ENCODE measurements around the gene MAN2A2. TPM values are rescaled to one million over a fixed set of nuclear protein-coding genes. Genes with fewer than 3 reads are reported as not detected.
"Not testable (repeated sequence)": the region's sequence is repeated elsewhere in the genome, so short reads cannot be mapped to it uniquely, and the experiment has no call there.

Gene MAN2A2
- polyA plus RNA-seq, 3 donors: 6.6 to 318 (median 7.3) TPM

DNA sequence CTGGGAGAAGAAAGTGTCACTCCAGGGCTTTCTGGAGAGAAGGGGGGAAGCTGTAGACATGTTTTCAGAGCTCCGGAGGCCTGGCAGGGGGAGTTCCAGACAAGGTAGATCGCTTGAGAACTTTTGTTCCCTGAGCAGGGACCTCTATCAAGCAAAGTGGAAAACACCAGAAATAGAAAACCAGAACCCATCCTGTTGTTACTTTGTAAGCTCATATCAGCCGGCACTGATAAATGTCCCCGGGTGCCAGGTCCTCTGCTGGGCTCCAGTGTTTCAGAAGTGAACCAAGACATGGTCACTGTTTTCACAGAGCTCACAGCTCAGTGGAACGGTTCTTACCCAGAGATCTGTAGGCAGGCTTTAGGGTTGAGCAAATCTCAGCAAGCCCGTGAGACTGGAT lies 15.7 kb downstream of the MAN2A2 start:
- peaks cover 28% of the 10 kb centered on the region for H3K79me2 ChIP-seq (ENCODE audit: insufficient read depth, low read length)
- peaks cover 34 to 37% of the 10 kb centered on the region in 2 donors for H3K4me1 ChIP-seq (ENCODE audit: control insufficient read depth in 1 of 2, insufficient read depth in 2 of 2, low read length in 2 of 2)
- Mint-ChIP-seq H3K9me3 (no peaks in the 10 kb centered on the region), H3K4me1 (peaks cover 42% of the 10 kb centered on the region), H3K36me3 (peaks cover 63 to 77% of the 10 kb centered on the region in 2 donors), H3K4me3 (no peak overlapping the region), H3K27ac (peak overlapping the region in 3 of 7 donors; percentile 39 to 71 (median 67)), H3K27me3 (ENCODE audit: low read depth in 3 of 3) (peaks cover 0 to 2% (median 1%) of the 10 kb centered on the region in 3 donors)
- peaks cover 4% of the 10 kb centered on the region for H4K20me1 ChIP-seq (ENCODE audit: insufficient read depth, low read length)
- TF ChIP-seq CTCF (IDR thresholded peaks at IDR 0.05): no peak
- no peak overlapping the region for H2AFZ ChIP-seq (ENCODE audit: insufficient read depth, low read depth, low read length, poor library complexity, severe bottlenecking)
- intact Hi-C loops (cut with micrococcal nuclease): loop anchor here in 1 of 2 donors (10.0 kb wide), 1 partner anchor 936 kb away; the partner anchor contains the start of gene SLCO3A1
- H3K27ac ChIP-seq (ENCODE audit: low read depth in 1 of 2, low read length in 2 of 2): peak overlapping the region in 1 of 2 donors; percentile 49
- H3K27me3 ChIP-seq (ENCODE audit: control insufficient read depth in 2 of 2, insufficient read depth in 2 of 2, low read length in 2 of 2): no peaks in the 10 kb centered on the region
- H3K4me2 ChIP-seq (replicated peaks; ENCODE audit: extremely low read depth, low read length, poor library complexity, severe bottlenecking): no peak overlapping the region
- WGBS (ENCODE audit: insufficient coverage): 98% methylated on average over 4 of the region's 6 CpGs
- H3K9me3 ChIP-seq (replicated peaks in 1 of 2; ENCODE audit: control insufficient read depth in 1 of 2, insufficient read depth in 1 of 2, low read length in 2 of 2): no peaks in the 10 kb centered on the region
- H3K4me3 ChIP-seq (replicated peaks in 1 of 3; ENCODE audit: low read depth in 2 of 3, low read length in 3 of 3): no peak overlapping the region
- no peak overlapping the region for H3K9ac ChIP-seq (ENCODE audit: insufficient read depth, low read length, poor library complexity, severe bottlenecking)
- no peak for DNase-seq
- H3K36me3 ChIP-seq (replicated peaks in 1 of 2; ENCODE audit: control insufficient read depth in 1 of 2, insufficient read depth in 2 of 2, low read length in 2 of 2): peaks cover 54 to 62% of the 10 kb centered on the region in 2 donors

DNA sequence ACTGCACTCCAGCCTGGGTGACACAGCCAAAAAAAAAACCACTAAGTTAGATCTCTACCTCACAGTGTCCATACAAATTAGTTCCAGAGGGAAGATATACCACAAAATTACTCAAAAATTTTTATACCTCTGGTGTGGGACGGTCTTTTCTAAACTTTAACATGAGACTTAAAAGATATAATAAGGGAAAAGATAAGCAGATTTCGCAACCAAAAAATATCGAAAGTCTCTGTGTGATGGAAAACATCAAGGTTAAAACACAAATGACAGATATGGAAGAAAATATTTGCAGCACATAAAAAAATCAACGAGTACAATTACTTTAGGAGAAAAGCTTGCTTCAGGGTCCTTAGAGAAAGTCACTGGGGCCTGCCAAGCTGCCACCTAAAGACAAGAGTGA lies 18.8 kb downstream of the MAN2A2 start:
- Histone ChIP-seq H3K4me1 (ENCODE audit: control insufficient read depth in 1 of 2, insufficient read depth in 2 of 2, low read length in 2 of 2) (peaks cover 5 to 7% of the 10 kb centered on the region in 2 donors), H3K9me3 (replicated peaks in 1 of 2; ENCODE audit: control insufficient read depth in 1 of 2, insufficient read depth in 1 of 2, low read length in 2 of 2) (no peaks in the 10 kb centered on the region), H3K79me2 (ENCODE audit: insufficient read depth, low read length) (peaks cover 17% of the 10 kb centered on the region), H3K27ac (ENCODE audit: low read depth in 1 of 2, low read length in 2 of 2) (no peak overlapping the region), H2AFZ (ENCODE audit: insufficient read depth, low read depth, low read length, poor library complexity, severe bottlenecking) (no peak overlapping the region), H3K36me3 (replicated peaks in 1 of 2; ENCODE audit: control insufficient read depth in 1 of 2, insufficient read depth in 2 of 2, low read length in 2 of 2) (peaks cover 52 to 68% of the 10 kb centered on the region in 2 donors), H3K4me2 (replicated peaks; ENCODE audit: extremely low read depth, low read length, poor library complexity, severe bottlenecking) (no peak overlapping the region), H3K4me3 (replicated peaks in 1 of 3; ENCODE audit: low read depth in 2 of 3, low read length in 3 of 3) (no peak overlapping the region), H3K27me3 (ENCODE audit: control insufficient read depth in 2 of 2, insufficient read depth in 2 of 2, low read length in 2 of 2) (no peaks in the 10 kb centered on the region), H3K9ac (ENCODE audit: insufficient read depth, low read length, poor library complexity, severe bottlenecking) (no peak overlapping the region), H4K20me1 (ENCODE audit: insufficient read depth, low read length) (peaks cover 4% of the 10 kb centered on the region)
- Mint-ChIP-seq H3K27me3 (ENCODE audit: low read depth in 3 of 3) (peaks cover 0 to 2% (median 0%) of the 10 kb centered on the region in 3 donors), H3K36me3 (peaks cover 54 to 58% of the 10 kb centered on the region in 2 donors), H3K27ac (no peak overlapping the region), H3K4me1 (peaks cover 12% of the 10 kb centered on the region), H3K4me3 (no peak overlapping the region), H3K9me3 (no peaks in the 10 kb centered on the region)
- no peak for TF ChIP-seq CTCF (IDR thresholded peaks at IDR 0.05)
- 63% methylated on average over 2 of the region's 4 CpGs for WGBS (ENCODE audit: insufficient coverage)
- intact Hi-C loops (cut with micrococcal nuclease): no loop called here
- DNase-seq: no peak

GRCh38 chr15:90922712-90923322 lies 19.7 kb downstream of the MAN2A2 start:
- H3K4me1 Mint-ChIP-seq; H3K9me3 Mint-ChIP-seq; H3K4me3 Mint-ChIP-seq; H4K20me1 ChIP-seq (ENCODE audit: insufficient read depth, low read length); H3K9me3 ChIP-seq (replicated peaks in 1 of 2; ENCODE audit: control insufficient read depth in 1 of 2, insufficient read depth in 1 of 2, low read length in 2 of 2); H3K4me2 ChIP-seq (replicated peaks; ENCODE audit: extremely low read depth, low read length, poor library complexity, severe bottlenecking); H3K9ac ChIP-seq (ENCODE audit: insufficient read depth, low read length, poor library complexity, severe bottlenecking); H3K27me3 Mint-ChIP-seq (ENCODE audit: low read depth in 3 of 3); H2AFZ ChIP-seq (ENCODE audit: insufficient read depth, low read depth, low read length, poor library complexity, severe bottlenecking); H3K27me3 ChIP-seq (ENCODE audit: control insufficient read depth in 2 of 2, insufficient read depth in 2 of 2, low read length in 2 of 2); H3K79me2 ChIP-seq (ENCODE audit: insufficient read depth, low read length); H3K27ac Mint-ChIP-seq; H3K4me3 ChIP-seq (replicated peaks in 1 of 3; ENCODE audit: low read depth in 2 of 3, low read length in 3 of 3); H3K4me1 ChIP-seq (ENCODE audit: control insufficient read depth in 1 of 2, insufficient read depth in 2 of 2, low read length in 2 of 2); H3K27ac ChIP-seq (ENCODE audit: low read depth in 1 of 2, low read length in 2 of 2); intact Hi-C loops (cut with micrococcal nuclease): not testable (repeated sequence)
- H3K36me3 ChIP-seq (replicated peaks in 1 of 2; ENCODE audit: control insufficient read depth in 1 of 2, insufficient read depth in 2 of 2, low read length in 2 of 2): peaks cover 46 to 59% of the 10 kb centered on the region in 2 donors
- H3K36me3 Mint-ChIP-seq: peaks cover 45 to 49% of the 10 kb centered on the region in 2 donors
- 91% methylated on average over 4 of the region's 7 CpGs for WGBS (ENCODE audit: insufficient coverage)
- DNase-seq: peak in 1 of 3 donors; percentile 2
